Activated CD4-positive, alpha-beta memory T cell treated with anti-CD3 and anti-CD28 coated beads for 36 hours (primary cell): ENCODE results near the gene LY86. TPM values are rescaled to one million over a fixed set of nuclear protein-coding genes. Genes with fewer than 3 reads are reported as not detected.
A peak's percentile ranks its signal among the peaks of the same experiment; 100 is the strongest.
"Not testable (repeated sequence)": the region's sequence is repeated elsewhere in the genome, so short reads cannot be mapped to it uniquely, and the experiment has no call there.

Experiments used
- CTCF ChIA-PET: fragments of 350-600 bp; sonication (Branson Sonifier 250); formaldehyde crosslinking; loops from one replicate; lab custom pipeline; 2021; ENCODE audit warnings: antibody characterized with exemption, inconsistent platforms; lab: Charles Lee
- POLR2A ChIA-PET: fragments of 350-600 bp; sonication (Branson Sonifier 250); formaldehyde crosslinking; loops from one replicate; lab custom pipeline; 2021; ENCODE audit warnings: antibody characterized with exemption; lab: Charles Lee
- DNase-seq: peaks from one replicate; pipeline ENCODE4 v3.0.0-alpha.2; 2020
- H3K27ac Mint-ChIP-seq: one replicate; pipeline ENCODE4 v1.8.0; 2021; ENCODE audit warnings: mixed read lengths
- H3K27me3 Mint-ChIP-seq: one replicate; pipeline ENCODE4 v1.8.0; 2021; ENCODE audit warnings: mixed read lengths
- H3K36me3 Mint-ChIP-seq: one replicate; pipeline ENCODE4 v1.8.0; 2021; ENCODE audit warnings: mixed read lengths
- H3K4me1 Mint-ChIP-seq: one replicate; pipeline ENCODE4 v1.8.0; 2021; ENCODE audit warnings: low read depth, mixed read lengths
- H3K4me3 Mint-ChIP-seq: one replicate; pipeline ENCODE4 v1.8.0; 2021; ENCODE audit warnings: mild to moderate bottlenecking, mixed read lengths
- H3K9me3 Mint-ChIP-seq: one replicate; pipeline ENCODE4 v1.8.0; 2021; ENCODE audit warnings: mixed read lengths
- intact Hi-C: fragments of 100-400 bp; cut with micrococcal nuclease; formaldehyde crosslinking; loops from one replicate; pipeline ENCODE4 v1.15.1; 2023
- total RNA-seq, 2 experiments: library from RNA; stranded (reverse); gene quantifications; one replicate each; pipeline ENCODE4 v1.2.3, GENCODE V29; 2021

LY86 gene
- total RNA-seq, 2 experiments from 2014 or later = 0.24 to 0.64 TPM

DNA sequence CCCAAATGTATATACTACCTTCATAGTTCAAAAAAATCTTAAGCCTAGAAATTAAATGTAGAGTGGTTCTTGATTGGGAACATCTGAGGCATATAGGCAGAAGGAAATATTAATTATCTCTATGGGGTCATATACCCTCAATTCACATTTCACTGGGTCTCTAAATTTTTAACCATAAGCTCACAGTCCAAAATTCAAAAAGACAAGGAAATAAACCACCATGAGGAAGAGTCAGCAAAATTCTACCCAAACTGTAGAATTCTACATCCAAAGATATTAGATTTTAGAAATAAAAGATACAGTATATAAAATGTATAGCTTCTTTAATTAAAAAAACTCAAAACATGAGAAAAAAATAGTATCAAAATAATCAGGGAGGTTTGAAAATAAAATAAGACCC is 15.5 kb downstream of the LY86 start:
- Mint-ChIP-seq H3K36me3 (peaks cover 3% of the 10 kb centered on the region), H3K27ac (no peak overlapping the region), H3K4me3 (no peak overlapping the region), H3K27me3 (no peaks in the 10 kb centered on the region), H3K9me3 (peaks cover 8% of the 10 kb centered on the region), H3K4me1 (peaks cover 10% of the 10 kb centered on the region)
- intact Hi-C loops = no loop called here
- no peak for DNase-seq
- ChIA-PET CTCF (interaction anchor here (1.4 kb wide), 1 partner anchor 48 kb away, joined by 6 read pairs; no protein-coding TSS in a partner anchor), POLR2A (no interaction called here)

DNA sequence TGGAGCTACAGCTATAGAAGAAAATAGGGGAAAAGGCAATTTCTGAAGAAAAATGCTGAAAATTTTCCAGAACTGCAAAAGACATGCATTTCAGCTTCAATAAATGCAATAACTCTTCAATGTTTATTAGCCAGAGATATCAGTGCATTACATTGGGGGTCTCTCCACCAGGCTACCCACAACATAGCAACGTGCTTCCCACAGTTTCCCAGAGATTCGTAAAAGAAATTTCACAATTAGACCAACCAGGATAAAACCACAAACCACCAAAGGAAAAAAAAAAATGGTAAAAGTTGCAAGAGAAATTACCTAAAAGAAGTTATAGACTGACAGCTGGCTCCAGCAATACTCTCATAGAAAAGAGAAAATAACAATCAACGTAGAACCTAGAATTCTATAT is 16.0 kb downstream of the LY86 start:
- ChIA-PET POLR2A (no interaction called here), CTCF (interaction anchor here (1.4 kb wide), 1 partner anchor 48 kb away, joined by 6 read pairs; no protein-coding TSS in a partner anchor)
- Mint-ChIP-seq H3K27ac (no peak overlapping the region), H3K36me3 (peaks cover 3% of the 10 kb centered on the region), H3K4me1 (peaks cover 14% of the 10 kb centered on the region), H3K9me3 (peaks cover 8% of the 10 kb centered on the region), H3K27me3 (no peaks in the 10 kb centered on the region), H3K4me3 (no peak overlapping the region)
- intact Hi-C loops = no loop called here
- DNase-seq = no peak

DNA sequence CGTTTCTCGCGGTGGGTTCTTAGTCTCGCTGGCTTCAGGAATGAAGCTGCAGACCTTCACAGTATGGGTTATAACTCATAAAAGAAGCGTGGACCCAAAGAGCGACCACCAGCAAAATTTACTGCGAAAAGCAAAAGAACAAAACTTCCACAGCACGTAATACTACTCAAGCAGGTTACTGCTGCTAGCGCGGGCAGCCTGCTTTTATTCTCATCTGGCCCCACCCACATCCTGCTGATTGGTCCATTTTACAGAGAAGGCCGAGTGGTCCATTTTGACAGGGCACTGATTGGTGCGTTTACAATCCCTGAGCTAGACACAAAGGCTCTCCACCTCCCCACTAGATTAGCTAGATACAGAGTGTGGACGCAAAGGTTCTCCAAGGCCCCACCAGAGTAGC is 17.4 kb downstream of the LY86 start:
- no peak for DNase-seq
- ChIA-PET POLR2A (no interaction called here), CTCF (no interaction called here)
- intact Hi-C loops = no loop called here
- Mint-ChIP-seq H3K9me3 (peaks cover 8% of the 10 kb centered on the region), H3K4me3 (no peak overlapping the region), H3K27me3 (no peaks in the 10 kb centered on the region), H3K27ac (no peak overlapping the region), H3K36me3 (peaks cover 3% of the 10 kb centered on the region), H3K4me1 (peaks cover 25% of the 10 kb centered on the region)

DNA sequence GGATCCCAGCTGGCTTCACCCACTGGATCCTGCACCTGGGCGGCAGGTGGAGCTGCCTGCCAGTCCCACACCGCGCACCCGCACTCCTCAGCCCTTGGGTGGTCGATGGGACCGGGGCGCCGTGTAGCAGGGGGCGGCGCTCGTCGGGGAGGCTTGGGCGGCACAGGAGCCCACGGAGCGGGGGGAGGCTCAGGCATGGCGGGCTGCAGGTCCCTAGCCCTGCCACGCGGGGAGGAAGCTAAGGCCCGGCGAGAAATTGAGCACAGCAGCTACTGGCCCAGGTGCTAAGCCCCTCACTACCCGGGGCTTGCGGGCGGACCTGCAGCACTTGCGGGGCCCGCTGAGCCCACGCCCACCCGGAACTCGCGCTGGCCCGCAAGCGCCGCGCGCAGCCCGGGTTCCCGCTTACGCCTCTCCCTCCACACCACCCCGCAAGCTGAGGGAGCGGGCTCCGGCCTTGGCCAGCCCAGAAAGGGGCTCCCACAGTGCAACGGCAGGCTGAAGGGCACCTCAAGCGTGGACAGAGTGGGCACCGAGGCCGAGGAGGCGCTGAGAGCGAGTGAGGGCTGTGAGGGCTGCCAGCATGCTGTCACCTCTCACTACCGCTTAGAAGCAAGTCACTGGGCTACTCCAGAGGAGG is 18.0 kb downstream of the LY86 start:
- CTCF ChIA-PET, DNase-seq, H3K27me3 Mint-ChIP-seq, intact Hi-C loops, H3K27ac Mint-ChIP-seq, H3K9me3 Mint-ChIP-seq, POLR2A ChIA-PET, H3K4me3 Mint-ChIP-seq, H3K36me3 Mint-ChIP-seq: not testable (repeated sequence)
- peaks cover 29% of the 10 kb centered on the region for H3K4me1 Mint-ChIP-seq

DNA sequence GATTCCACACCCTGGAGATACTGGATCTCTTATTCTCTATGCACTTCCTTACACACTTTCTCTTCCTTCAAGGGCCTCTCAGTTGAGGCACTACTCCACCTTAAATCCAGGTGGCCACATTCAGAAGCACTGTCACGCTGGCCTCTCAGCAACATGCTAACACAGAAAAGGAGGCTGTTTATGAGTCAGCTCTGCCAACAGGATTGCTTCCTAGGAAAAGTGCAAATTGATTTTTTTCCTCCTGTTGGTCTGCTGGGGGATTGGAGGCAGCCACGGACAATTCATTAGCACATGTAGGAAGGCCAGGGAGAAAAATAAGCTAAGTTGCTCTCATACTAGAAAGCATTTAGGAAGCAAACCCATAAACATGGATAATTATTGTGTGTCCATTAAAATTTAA is 20.9 kb downstream of the LY86 start:
- Mint-ChIP-seq H3K27ac (no peak overlapping the region), H3K36me3 (peaks cover 1% of the 10 kb centered on the region), H3K9me3 (peaks cover 7% of the 10 kb centered on the region), H3K4me1 (peaks cover 49% of the 10 kb centered on the region), H3K4me3 (no peak overlapping the region), H3K27me3 (no peaks in the 10 kb centered on the region)
- POLR2A ChIA-PET = no interaction called here
- CTCF ChIA-PET = interaction anchor here (0.7 to 1.4 kb wide), 2 partner anchors 62 to 396 kb away, joined by 3 to 4 read pairs; no protein-coding TSS in a partner anchor
- DNase-seq = no peak
- intact Hi-C loops = no loop called here

DNA sequence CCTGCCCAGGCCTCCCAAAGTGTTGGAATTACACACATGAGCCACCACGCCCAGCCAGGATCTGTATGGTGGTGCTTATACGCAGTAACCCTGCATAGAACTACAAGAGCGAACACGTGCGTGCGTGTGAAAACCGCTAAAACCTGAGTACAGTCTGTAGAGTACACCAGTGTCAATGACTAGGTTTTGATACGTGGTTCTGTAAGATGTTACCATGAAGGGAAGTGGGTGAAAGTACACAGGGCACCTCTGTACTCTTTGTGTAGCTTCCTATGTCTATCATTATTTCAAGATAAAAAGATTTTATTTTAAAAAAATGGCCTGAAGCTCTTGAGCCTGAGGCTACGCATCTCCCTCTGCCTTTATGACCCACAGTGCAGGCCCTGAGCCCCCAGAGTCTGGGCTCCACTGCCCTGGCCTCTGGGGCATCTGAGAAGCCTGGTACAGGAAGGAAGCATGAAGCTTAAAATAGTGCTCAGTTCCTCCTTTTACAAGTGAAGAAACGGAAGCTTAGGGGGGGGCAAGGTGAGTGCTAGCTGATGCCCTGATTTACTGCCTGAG is 21.6 kb downstream of the LY86 start:
- peak; percentile 59 for DNase-seq
- intact Hi-C loops = loop anchor here (5.0 kb wide), 1 partner anchor 53 kb away; no protein-coding TSS in a partner anchor
- no peaks in the 10 kb centered on the region for H3K36me3 Mint-ChIP-seq
- H3K4me3 Mint-ChIP-seq = no peak overlapping the region
- ChIA-PET POLR2A (no interaction called here), CTCF (interaction anchor here (0.8 to 1.4 kb wide), 2 partner anchors 54 to 63 kb away, joined by 4 read pairs; no protein-coding TSS in a partner anchor)
- peaks cover 53% of the 10 kb centered on the region for H3K4me1 Mint-ChIP-seq
- no peaks in the 10 kb centered on the region for H3K27me3 Mint-ChIP-seq
- peaks cover 5% of the 10 kb centered on the region for H3K9me3 Mint-ChIP-seq
- peak overlapping the region; percentile 60 for H3K27ac Mint-ChIP-seq

DNA sequence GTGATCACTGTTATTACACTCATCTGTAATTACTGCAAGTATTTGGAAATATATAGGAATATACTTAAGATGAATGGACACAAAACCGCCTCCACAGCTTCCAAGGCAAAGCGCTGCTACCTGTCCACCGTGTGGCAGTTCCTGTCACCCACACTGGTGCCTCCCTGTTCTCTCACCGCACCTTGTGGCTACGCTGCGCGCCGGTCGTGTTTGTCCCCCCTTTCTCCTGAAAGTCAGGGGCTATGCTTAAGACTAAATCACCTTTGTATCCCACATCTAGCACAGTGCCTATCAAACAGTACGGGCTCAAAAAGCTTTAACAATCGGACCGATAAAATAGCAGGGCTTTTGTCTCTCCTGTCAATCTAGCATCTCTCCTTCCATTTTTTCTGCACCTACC is 23.0 kb downstream of the LY86 start:
- CTCF ChIA-PET = interaction anchor here (0.7 kb wide), 1 partner anchor 65 kb away, joined by 3 read pairs; no protein-coding TSS in a partner anchor
- intact Hi-C loops = loop anchor here (5.0 kb wide), 1 partner anchor 54 kb away; no protein-coding TSS in a partner anchor
- POLR2A ChIA-PET = no interaction called here
- no peak for DNase-seq
- Mint-ChIP-seq H3K27ac (no peak overlapping the region), H3K4me1 (peaks cover 54% of the 10 kb centered on the region), H3K36me3 (no peaks in the 10 kb centered on the region), H3K27me3 (no peaks in the 10 kb centered on the region), H3K4me3 (no peak overlapping the region), H3K9me3 (peaks cover 5% of the 10 kb centered on the region)

DNA sequence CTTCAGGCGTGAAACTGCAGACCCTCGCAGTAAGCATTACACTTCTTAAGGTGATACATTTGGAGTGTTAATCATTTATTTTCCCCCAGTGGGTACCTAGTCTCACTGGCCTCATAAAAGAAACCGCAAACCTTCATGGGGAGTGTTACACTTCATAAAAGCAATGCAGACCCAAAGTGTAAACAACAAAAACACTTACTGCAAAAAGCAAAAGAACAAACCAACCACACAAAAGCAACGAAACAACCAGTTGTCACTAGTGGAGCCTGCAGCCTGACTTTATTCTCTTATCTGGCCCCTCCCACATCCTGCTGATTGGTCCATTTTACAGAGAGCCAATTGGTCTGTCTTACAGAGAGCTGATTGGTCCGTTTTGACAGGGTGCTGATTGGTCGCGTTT is 23.8 kb downstream of the LY86 start:
- H3K27ac Mint-ChIP-seq = no peak overlapping the region
- peaks cover 5% of the 10 kb centered on the region for H3K9me3 Mint-ChIP-seq
- DNase-seq = no peak
- peaks cover 54% of the 10 kb centered on the region for H3K4me1 Mint-ChIP-seq
- H3K27me3 Mint-ChIP-seq = no peaks in the 10 kb centered on the region
- H3K4me3 Mint-ChIP-seq = no peak overlapping the region
- ChIA-PET POLR2A (no interaction called here), CTCF (interaction anchor here (0.7 kb wide), 1 partner anchor 65 kb away, joined by 3 read pairs; no protein-coding TSS in a partner anchor)
- intact Hi-C loops = loop anchor here (5.0 kb wide), 1 partner anchor 55 kb away; no protein-coding TSS in a partner anchor
- H3K36me3 Mint-ChIP-seq = no peaks in the 10 kb centered on the region

DNA sequence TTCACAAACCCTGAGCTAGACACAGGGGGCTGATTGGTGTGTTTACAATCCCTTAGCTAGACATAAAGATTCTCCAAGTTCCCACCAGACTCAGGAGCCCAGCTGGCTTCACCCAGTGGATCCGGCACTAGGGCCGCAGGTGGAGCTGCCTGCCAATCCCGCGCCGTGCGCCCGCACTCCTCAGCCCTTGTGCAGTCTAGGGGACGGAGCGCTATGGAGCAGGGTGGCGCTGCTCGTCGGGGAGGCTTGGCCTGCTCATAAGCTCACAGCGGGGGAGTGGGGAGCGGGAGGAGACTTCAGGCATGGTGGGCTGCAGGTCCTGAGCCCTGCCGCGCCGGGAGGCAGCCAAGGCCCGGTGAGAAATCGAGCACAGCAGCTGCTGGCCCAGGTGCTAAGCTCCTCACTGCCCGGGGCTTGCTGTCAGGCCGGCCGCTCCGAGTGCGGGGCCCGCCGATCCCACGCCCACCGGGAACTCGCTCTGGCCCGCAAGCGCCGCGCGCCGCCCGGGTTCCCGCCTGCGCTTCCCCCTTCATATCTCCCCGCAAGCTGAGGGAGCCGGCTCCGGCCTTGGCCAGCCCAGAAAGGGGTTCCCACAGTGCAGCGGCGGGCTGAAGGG is 24.7 kb downstream of the LY86 start:
- H3K4me3 Mint-ChIP-seq, H3K9me3 Mint-ChIP-seq, H3K27ac Mint-ChIP-seq, DNase-seq, CTCF ChIA-PET, H3K36me3 Mint-ChIP-seq, H3K27me3 Mint-ChIP-seq, POLR2A ChIA-PET: not testable (repeated sequence)
- intact Hi-C loops = loop anchor here (5.0 kb wide), 1 partner anchor 56 kb away; no protein-coding TSS in a partner anchor
- peaks cover 51% of the 10 kb centered on the region for H3K4me1 Mint-ChIP-seq

DNA sequence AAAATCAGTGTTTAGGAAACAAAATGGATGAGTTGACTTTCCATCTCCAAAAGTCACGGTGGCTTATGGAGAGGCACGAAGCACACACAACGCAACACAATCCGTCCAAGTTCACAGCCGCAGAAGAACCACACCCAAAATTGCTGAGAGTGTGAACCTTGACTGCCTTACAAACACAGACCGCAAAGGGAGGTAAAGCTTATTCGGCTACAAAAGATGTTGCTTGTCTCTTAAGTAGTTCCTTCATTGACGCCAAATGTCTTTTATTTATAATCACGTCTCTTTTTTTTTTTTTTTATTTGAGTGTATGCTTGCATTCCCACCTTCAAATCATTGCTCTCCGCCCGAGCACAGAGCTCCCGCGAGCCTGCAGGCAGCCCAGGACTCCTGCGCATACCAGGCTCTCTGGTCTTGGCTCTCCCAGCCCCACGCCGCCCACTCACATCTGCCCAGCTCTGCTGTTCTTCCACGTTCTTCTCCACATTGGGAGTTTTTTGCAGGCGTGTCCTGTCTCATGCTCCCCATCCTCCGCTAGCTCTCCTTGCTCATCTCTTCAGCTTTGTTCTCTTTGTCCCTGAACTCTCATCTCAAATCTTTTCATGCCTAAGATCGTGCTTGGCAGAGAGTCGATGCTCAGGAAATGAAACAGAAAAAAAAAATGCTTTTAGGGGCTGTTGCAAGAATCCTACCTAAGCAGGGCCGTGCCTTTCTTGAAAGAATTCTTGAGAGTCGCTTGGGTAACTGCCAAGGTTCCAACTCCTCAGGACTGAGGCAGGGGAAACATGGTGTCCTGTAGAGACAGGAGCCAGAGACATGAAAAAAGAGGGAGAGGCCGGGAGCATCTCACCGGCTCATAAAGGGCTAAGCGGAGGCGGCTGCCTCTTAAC is 25.8 kb downstream of the LY86 start:
- H3K4me3 Mint-ChIP-seq = peak overlapping the region; percentile 57
- H3K27ac Mint-ChIP-seq = peak overlapping the region; percentile 10
- peaks cover 45% of the 10 kb centered on the region for H3K4me1 Mint-ChIP-seq

DNA sequence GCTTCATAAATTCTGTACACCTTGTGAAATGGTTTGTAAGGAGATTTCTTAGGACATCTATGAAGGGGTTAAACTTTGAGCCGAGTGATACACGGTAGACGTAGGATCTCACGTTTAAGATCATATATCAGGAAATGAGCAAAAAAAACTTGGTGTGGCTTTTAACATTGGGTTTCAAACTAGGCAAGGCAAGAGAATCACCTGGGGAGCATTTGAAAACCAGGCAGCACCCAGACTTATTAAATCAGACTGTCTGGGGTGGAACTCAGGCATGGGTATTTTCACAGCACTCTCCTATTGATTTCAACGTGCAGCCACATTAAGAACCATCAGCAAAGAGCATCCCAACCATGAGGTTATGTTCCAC is 26.4 kb downstream of the LY86 start:
- Mint-ChIP-seq H3K4me3 (no peak overlapping the region), H3K27me3 (no peaks in the 10 kb centered on the region), H3K36me3 (no peaks in the 10 kb centered on the region), H3K27ac (no peak overlapping the region), H3K9me3 (peaks cover 5% of the 10 kb centered on the region), H3K4me1 (peaks cover 40% of the 10 kb centered on the region)
- DNase-seq = no peak
- intact Hi-C loops = loop anchor here (2.0 to 5.0 kb wide), 3 partner anchors 22 to 58 kb away; no protein-coding TSS in a partner anchor
- CTCF ChIA-PET = no interaction called here
- POLR2A ChIA-PET = no interaction called here

More for the DNA sequence above, 25.8 kb downstream of the LY86 start:
- intact Hi-C loops = loop anchor here (2.0 to 5.0 kb wide), 3 partner anchors 22 to 57 kb away; no protein-coding TSS in a partner anchor
- Mint-ChIP-seq H3K27me3 (no peaks in the 10 kb centered on the region), H3K36me3 (no peaks in the 10 kb centered on the region), H3K9me3 (peaks cover 5% of the 10 kb centered on the region)
- ChIA-PET POLR2A (interaction anchor here (0.6 kb wide), 1 partner anchor 1212 kb away, joined by 4 read pairs; no protein-coding TSS in a partner anchor), CTCF (interaction anchor here (1.0 kb wide), 1 partner anchor 46 kb away, joined by 3 read pairs; no protein-coding TSS in a partner anchor)
- DNase-seq = peak; percentile 47
